Testis (tissue), 2 donors: ENCODE data around the gene VOPP1.

Experiments used
- POLR2A ChIP-seq: fragments of 450-650 bp; IDR thresholded peaks from one replicate; pipeline ENCODE4 v1.6.1; 2017; ENCODE audit warnings: antibody characterized with exemption, mild to moderate bottlenecking, moderate library complexity
- TF ChIP-seq, protein P1 (sequence below), 3 experiments: fragments of 450-650 bp in 2 of 3; fragments of 200-600 bp in 1 of 3; sonication (generic) in 1 of 3; IDR thresholded peaks; one replicate each; pipeline ENCODE4 v1.5.1; 2016 to 2019; ENCODE audit warnings: antibody characterized with exemption in 3 of 3, mild to moderate bottlenecking in 2 of 3, moderate library complexity in 1 of 3

DNA sequence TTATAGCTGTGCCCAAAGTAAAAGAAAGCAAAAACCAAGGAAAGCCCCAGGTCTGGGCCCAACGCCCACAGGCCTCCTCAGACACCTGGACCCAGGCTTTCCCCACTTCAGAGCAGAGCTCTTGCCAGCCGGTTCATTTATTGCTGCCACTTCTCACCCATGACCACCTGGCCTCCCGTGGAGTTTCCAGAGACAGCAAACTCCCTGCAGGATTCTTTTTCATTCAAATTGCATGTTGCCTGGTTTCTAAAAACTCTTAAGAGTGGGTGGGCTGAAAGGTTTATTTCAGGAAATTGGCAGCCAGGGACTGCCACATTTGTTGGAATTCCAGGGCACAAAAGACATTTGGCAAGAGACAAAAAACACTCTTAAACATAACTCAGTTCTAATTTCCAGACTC lies 4.7 kb downstream of the VOPP1 start:
- TF ChIP-seq POLR2A, result no peak
- TF ChIP-seq, protein P1, sequence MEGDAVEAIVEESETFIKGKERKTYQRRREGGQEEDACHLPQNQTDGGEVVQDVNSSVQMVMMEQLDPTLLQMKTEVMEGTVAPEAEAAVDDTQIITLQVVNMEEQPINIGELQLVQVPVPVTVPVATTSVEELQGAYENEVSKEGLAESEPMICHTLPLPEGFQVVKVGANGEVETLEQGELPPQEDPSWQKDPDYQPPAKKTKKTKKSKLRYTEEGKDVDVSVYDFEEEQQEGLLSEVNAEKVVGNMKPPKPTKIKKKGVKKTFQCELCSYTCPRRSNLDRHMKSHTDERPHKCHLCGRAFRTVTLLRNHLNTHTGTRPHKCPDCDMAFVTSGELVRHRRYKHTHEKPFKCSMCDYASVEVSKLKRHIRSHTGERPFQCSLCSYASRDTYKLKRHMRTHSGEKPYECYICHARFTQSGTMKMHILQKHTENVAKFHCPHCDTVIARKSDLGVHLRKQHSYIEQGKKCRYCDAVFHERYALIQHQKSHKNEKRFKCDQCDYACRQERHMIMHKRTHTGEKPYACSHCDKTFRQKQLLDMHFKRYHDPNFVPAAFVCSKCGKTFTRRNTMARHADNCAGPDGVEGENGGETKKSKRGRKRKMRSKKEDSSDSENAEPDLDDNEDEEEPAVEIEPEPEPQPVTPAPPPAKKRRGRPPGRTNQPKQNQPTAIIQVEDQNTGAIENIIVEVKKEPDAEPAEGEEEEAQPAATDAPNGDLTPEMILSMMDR (IDR thresholded peaks at IDR 0.05), result no peak
